HepG2 (cell line): ENCODE results near the gene B3GNT2.

ENCODE experiments used
- CCAR2 ChIP-seq: fragments of 200-400 bp; formaldehyde crosslinking; optimal IDR thresholded peaks from 2 replicates; pipeline ENCODE3; 2018; ENCODE audit warnings: low read depth, mild to moderate bottlenecking, low read length, moderate library complexity
- CREB1 ChIP-seq, 2 experiments: fragments of 450-650 bp in 1 of 2; IDR thresholded peaks; 2 replicates each; pipeline ENCODE4 v1.6.1; 2016 to 2017; ENCODE audit warnings: control low read depth in 1 of 2, mild to moderate bottlenecking in 1 of 2, missing compliant biosample characterization in 1 of 2, missing genetic modification characterization in 1 of 2
- KLF13 ChIP-seq: sonication (generic); formaldehyde crosslinking; IDR thresholded peaks from 2 replicates; pipeline ENCODE4 v1.4.0; 2020; ENCODE audit warnings: mild to moderate bottlenecking, missing genetic modification reagents
- NR3C1 ChIP-seq: sonication (generic); formaldehyde crosslinking; IDR thresholded peaks from 2 replicates; pipeline ENCODE4 v1.4.0; 2020; ENCODE audit warnings: missing genetic modification reagents
- U2AF2 ChIP-seq: fragments of 200-400 bp; formaldehyde crosslinking; IDR thresholded peaks from 2 replicates; pipeline ENCODE4 v1.6.1; 2017; ENCODE audit warnings: low read depth, mild to moderate bottlenecking, low read length
- ZFP36 ChIP-seq: fragments of 150-350 bp; IDR thresholded peaks from 2 replicates; pipeline ENCODE4 v1.6.1; 2018; ENCODE audit warnings: borderline replicate concordance, low read length, low read depth; ENCODE audit not compliant: partially characterized antibody
- ZKSCAN8 ChIP-seq: IDR thresholded peaks from 2 replicates; pipeline ENCODE4 v1.6.1; 2016; ENCODE audit warnings: borderline replicate concordance, missing genetic modification reagents, missing compliant biosample characterization
- ZSCAN22 ChIP-seq: sonication (generic); formaldehyde crosslinking; IDR thresholded peaks from 2 replicates; pipeline ENCODE4 v1.4.0; 2020; ENCODE audit warnings: mild to moderate bottlenecking, missing genetic modification reagents
- TF ChIP-seq, protein P1 (sequence below): sonication (generic); formaldehyde crosslinking; IDR thresholded peaks from 2 replicates; pipeline ENCODE4 v1.8.1; 2023; ENCODE audit warnings: mild to moderate bottlenecking, moderate library complexity, missing genetic modification reagents
- TF ChIP-seq, protein P2 (sequence below): sonication (generic); formaldehyde crosslinking; IDR thresholded peaks from 2 replicates; pipeline ENCODE4 v1.4.0; 2020; ENCODE audit warnings: missing genetic modification reagents, mild to moderate bottlenecking, borderline replicate concordance
- TF ChIP-seq, protein P3 (sequence below): sonication (generic); IDR thresholded peaks from 2 replicates; pipeline ENCODE4 v1.6.1; 2016; ENCODE audit warnings: low read depth, borderline replicate concordance
- TF ChIP-seq, protein P4 (sequence below): IDR thresholded peaks from 2 replicates; pipeline ENCODE4 v1.6.1; 2012; ENCODE audit warnings: inconsistent platforms
- TF ChIP-seq, protein P5 (sequence below): sonication (generic); formaldehyde crosslinking; IDR thresholded peaks from 2 replicates; pipeline ENCODE4 v1.5.0; 2020; ENCODE audit warnings: mild to moderate bottlenecking, missing genetic modification reagents, moderate library complexity

DNA sequence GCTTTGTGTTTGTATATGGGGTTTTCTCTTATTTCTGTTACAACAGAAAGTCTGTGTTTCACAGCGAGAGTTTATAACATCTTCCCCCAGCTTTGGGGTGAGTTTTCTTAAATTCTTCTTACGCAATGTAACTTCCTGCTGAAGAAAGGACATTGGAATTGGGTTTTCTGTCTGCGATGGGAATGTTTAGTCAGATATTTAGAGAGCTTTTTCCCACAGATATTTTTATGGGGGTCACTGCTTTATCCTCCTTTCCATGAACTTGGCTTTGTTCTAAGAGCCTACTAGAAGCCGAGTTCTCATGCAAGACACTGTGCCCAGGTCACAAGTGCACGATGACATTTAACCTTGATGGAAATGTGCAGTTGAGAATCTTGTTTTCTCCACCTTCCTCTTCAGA is 22.1 kb downstream of the B3GNT2 start:
- TF ChIP-seq ZSCAN22 (CRISPR knock-in tag) (no peak), NR3C1 (CRISPR knock-in tag) (no peak), ZKSCAN8 (CRISPR knock-in tag) (no peak), ZFP36 (no peak), U2AF2 (no peak), CREB1 (IDR thresholded peaks at IDR 0.05) (no peak), CREB1 (CRISPR knock-in tag; IDR thresholded peaks at IDR 0.05) (no peak), CCAR2 (no peak), KLF13 (CRISPR knock-in tag) (no peak)
- TF ChIP-seq, protein P1, sequence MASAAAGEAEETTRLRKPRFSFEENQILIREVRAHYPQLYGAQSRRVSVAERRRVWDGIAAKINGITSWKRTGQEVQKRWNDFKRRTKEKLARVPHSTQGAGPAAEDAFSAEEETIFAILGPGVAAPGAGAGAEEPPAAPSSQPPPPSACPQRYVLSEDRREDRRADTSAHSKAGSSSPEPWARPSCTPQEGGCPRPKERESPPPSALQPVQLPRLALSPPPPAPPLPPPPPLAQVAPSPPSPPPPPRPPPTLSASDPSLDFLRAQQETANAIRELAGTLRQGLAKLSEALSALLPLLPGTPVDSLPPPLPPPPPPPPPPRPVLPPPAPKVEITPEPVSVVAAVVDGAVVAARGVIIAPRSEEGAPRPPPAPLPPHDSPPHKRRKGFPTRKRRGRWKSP (CRISPR knock-in tag): no peak
- TF ChIP-seq, protein P2, sequence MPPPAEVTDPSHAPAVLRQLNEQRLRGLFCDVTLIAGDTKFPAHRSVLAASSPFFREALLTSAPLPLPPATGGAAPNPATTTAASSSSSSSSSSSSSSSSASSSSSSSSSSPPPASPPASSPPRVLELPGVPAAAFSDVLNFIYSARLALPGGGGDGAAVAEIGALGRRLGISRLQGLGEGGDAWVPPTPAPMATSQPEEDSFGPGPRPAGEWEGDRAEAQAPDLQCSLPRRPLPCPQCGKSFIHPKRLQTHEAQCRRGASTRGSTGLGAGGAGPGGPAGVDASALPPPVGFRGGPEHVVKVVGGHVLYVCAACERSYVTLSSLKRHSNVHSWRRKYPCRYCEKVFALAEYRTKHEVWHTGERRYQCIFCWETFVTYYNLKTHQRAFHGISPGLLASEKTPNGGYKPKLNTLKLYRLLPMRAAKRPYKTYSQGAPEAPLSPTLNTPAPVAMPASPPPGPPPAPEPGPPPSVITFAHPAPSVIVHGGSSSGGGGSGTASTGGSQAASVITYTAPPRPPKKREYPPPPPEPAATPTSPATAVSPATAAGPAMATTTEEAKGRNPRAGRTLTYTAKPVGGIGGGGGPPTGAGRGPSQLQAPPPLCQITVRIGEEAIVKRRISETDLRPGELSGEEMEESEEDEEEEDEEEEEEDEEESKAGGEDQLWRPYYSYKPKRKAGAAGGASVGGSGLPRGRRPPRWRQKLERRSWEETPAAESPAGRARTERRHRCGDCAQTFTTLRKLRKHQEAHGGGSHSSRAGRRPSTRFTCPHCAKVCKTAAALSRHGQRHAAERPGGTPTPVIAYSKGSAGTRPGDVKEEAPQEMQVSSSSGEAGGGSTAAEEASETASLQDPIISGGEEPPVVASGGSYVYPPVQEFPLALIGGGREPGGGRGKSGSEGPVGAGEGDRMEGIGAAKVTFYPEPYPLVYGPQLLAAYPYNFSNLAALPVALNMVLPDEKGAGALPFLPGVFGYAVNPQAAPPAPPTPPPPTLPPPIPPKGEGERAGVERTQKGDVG (CRISPR knock-in tag): no peak
- TF ChIP-seq, protein P3, sequence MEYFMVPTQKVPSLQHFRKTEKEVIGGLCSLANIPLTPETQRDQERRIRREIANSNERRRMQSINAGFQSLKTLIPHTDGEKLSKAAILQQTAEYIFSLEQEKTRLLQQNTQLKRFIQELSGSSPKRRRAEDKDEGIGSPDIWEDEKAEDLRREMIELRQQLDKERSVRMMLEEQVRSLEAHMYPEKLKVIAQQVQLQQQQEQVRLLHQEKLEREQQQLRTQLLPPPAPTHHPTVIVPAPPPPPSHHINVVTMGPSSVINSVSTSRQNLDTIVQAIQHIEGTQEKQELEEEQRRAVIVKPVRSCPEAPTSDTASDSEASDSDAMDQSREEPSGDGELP: no peak
- TF ChIP-seq, protein P4, sequence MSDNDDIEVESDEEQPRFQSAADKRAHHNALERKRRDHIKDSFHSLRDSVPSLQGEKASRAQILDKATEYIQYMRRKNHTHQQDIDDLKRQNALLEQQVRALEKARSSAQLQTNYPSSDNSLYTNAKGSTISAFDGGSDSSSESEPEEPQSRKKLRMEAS: no peak
- TF ChIP-seq, protein P5, sequence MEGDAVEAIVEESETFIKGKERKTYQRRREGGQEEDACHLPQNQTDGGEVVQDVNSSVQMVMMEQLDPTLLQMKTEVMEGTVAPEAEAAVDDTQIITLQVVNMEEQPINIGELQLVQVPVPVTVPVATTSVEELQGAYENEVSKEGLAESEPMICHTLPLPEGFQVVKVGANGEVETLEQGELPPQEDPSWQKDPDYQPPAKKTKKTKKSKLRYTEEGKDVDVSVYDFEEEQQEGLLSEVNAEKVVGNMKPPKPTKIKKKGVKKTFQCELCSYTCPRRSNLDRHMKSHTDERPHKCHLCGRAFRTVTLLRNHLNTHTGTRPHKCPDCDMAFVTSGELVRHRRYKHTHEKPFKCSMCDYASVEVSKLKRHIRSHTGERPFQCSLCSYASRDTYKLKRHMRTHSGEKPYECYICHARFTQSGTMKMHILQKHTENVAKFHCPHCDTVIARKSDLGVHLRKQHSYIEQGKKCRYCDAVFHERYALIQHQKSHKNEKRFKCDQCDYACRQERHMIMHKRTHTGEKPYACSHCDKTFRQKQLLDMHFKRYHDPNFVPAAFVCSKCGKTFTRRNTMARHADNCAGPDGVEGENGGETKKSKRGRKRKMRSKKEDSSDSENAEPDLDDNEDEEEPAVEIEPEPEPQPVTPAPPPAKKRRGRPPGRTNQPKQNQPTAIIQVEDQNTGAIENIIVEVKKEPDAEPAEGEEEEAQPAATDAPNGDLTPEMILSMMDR (CRISPR knock-in tag): no peak
